ENCODE results near the gene MC3R.
"Not testable (repeated sequence)": the region's sequence is repeated elsewhere in the genome, so short reads cannot be mapped to it uniquely, and the experiment has no call there.

MC3R gene

GRCh38 chr20:56247954-56248782 lies at the start of gene MC3R:
Gene MC3R, plus strand, starts transcription at chr20:56248732. Its CDS starts 112 bp downstream, at chr20:56248844.
- FAIRE-seq (no peak), DNase-seq (ENCODE audit: insufficient read length, low spot score) (peak; percentile 19)
- no peak for TF ChIP-seq POLR2A (IDR thresholded peaks at IDR 0.05; ENCODE audit: low read depth, low read length)

DNA sequence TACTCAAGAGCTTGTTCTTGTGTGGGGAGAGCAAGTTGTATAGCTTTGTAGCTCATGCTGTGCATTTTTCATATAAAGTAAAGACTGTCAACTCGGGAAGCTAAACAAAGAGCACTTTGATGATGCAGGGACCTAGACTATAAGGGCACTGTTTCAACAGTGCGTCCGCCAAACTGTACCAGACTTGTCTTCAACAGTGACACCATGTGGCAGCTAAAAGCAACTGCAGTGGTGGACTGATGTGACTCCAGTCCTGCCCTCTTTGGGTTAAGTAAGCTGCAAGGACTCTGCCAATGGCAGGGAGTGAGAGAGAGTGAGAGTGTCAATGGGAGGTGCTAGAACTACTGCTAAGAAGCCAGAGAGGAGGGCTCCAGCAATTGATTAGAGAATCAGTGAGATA lies 48.1 kb upstream of the MC3R start:
- FAIRE-seq (no peak), DNase-seq (ENCODE audit: insufficient read length, low spot score) (peak; percentile 6)
- no peak for TF ChIP-seq POLR2A (IDR thresholded peaks at IDR 0.05; ENCODE audit: low read depth, low read length)

DNA sequence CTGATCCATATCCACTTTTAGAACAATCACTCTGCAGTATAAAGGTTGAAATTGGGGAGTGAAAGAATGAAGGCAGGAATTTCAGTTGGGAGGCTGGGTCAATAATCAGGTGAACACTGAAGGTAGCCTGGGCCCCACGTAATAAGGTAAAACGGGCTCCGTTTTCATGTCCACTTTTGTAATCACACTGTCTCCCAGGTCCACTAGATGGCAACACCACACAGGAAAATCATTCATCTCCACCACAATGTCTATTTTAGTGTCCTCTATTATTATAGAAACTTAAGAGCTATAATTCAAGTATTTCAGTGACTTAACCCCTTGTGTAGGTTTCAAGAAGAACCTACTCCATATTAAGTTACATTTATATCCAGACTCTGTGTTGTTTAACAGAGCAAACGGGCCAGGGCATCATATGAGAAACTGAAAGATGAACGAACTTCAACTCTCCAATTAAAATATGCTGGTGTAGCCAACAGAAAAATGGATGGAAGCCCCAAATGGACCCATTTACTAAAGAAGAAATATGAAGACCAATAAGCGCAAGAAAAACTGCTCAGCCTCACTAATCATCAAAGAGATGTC lies 45.9 kb upstream of the MC3R start:
- DNase-seq (ENCODE audit: insufficient read length, low spot score) (no peak), FAIRE-seq (no peak)
- no peak for TF ChIP-seq POLR2A (IDR thresholded peaks at IDR 0.05; ENCODE audit: low read depth, low read length)

DNA sequence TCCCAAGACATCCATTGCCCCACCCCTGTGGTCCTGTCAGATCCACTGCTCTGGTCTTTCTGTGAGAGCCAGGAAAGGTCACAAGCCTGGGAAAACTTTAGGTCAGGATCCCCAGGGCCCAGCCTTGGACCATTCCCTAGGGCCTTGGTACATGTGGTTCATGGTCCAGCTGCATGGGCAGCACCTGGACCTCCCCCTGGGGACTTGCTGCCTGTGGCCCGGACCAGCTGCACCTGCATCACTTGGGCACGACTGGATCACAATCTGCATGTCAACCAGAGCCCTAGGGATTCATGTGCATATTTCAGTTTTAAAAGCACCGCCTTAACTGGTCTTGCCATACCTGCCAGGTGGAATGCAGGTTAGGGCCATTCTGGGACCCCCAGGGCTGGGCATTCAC lies 44.3 kb upstream of the MC3R start:
- no peak for FAIRE-seq
- DNase-seq (ENCODE audit: insufficient read length, low spot score): no peak
- TF ChIP-seq POLR2A (IDR thresholded peaks at IDR 0.05; ENCODE audit: low read depth, low read length): no peak

- DNase-seq (ENCODE audit: insufficient read length, low spot score) (no peak), FAIRE-seq (no peak)
- no peak for TF ChIP-seq POLR2A (IDR thresholded peaks at IDR 0.05; ENCODE audit: low read depth, low read length)
These were observed 43.2 kb upstream of the MC3R start for GRCh38 chr20:56205346-56205745.

DNA sequence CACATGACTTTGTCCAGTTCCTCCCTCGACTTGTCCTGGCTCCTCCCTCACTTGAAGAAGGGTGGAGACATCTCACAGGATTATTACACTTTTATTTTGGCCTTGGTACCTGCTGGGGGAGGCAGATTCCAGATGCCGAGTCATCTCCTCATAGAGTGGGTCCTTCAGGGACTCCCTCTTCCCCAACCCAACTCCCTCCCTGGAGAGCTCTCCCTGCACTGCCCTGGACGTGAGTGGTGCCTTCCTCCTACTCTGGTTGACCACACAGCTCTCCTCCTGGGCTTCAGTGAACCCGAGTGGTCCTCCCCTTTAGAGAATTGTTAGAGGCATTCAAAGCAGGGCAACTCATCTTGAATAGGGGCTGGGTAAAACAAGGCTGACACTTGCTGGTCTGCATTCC lies 40.9 kb upstream of the MC3R start:
- TF ChIP-seq POLR2A (IDR thresholded peaks at IDR 0.05; ENCODE audit: low read depth, low read length): no peak
- FAIRE-seq: no peak
- DNase-seq (ENCODE audit: insufficient read length, low spot score): no peak

DNA sequence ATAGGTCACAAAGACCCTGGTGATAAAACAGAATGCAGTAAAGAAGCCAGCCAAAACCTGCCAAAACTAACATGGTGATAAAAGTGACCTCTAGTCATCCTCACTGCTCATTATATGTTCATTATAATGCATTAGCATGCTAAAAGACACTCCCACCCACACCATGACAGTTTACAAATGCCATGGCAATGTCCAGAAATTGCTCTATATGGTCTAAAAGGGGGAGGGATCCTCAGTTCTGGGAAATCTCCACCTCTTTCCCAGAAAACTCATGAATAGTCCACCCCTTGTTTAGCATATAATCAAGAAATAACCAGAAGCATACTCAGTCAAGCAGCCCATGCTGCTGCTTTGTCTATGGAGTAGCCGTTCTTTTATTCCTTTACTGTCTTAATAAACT lies 40.4 kb upstream of the MC3R start:
- no peak for FAIRE-seq
- TF ChIP-seq POLR2A (IDR thresholded peaks at IDR 0.05; ENCODE audit: low read depth, low read length): no peak

DNA sequence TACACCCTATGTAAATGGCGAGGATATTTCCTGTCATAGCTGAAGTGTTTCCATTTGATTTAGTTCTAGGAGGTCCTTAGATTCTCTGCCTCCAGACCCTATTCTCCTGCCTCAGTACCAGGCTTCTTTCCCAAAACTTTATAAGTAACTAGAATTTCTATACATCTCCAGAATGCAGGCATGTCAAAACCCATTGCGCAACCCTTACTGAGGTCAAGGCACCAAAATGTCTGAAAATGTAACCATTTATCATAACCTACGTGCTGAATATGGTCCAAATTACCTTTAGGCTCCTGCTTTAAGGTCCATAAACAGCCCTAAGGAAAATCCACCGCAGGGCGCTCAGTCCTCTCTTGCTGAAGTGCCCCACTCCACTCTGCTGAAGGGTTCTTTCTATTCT lies 37.5 kb upstream of the MC3R start:
- FAIRE-seq (no peak), DNase-seq (ENCODE audit: insufficient read length, low spot score) (no peak)
- no peak for TF ChIP-seq POLR2A (IDR thresholded peaks at IDR 0.05; ENCODE audit: low read depth, low read length)

More for the DNA sequence above, 40.4 kb upstream of the MC3R start:
- no peak for DNase-seq (ENCODE audit: insufficient read length, low spot score)

GRCh38 chr20:56212091-56212490 lies 36.4 kb upstream of the MC3R start:
- FAIRE-seq (no peak), DNase-seq (ENCODE audit: insufficient read length, low spot score) (no peak)
- no peak for TF ChIP-seq POLR2A (IDR thresholded peaks at IDR 0.05; ENCODE audit: low read depth, low read length)

- TF ChIP-seq POLR2A (IDR thresholded peaks at IDR 0.05; ENCODE audit: low read depth, low read length): no peak
- FAIRE-seq (no peak), DNase-seq (ENCODE audit: insufficient read length, low spot score) (no peak)
These were observed 35.2 kb upstream of the MC3R start for GRCh38 chr20:56213321-56213720.

DNA sequence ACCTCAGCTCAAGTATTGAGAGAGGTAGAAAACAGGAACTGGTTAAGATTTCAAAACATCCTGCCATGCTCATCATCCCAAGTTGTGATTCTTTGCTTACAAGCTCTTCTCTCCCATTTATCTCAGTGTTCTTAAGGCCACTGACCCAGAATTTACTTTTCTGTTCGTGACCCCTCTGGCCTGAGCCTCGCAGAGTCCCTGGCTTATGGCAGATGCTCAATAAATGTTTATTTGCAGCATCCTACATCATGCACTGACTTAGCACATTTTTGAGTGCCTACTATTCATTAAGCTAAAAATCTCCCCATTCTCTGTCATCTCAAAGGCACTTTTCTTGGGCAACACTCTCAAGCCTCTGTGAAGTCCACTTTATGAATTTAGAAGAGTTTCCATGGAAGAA lies 33.4 kb upstream of the MC3R start:
- no peak for DNase-seq (ENCODE audit: insufficient read length, low spot score)
- TF ChIP-seq POLR2A (IDR thresholded peaks at IDR 0.05; ENCODE audit: low read depth, low read length): no peak
- no peak for FAIRE-seq

DNA sequence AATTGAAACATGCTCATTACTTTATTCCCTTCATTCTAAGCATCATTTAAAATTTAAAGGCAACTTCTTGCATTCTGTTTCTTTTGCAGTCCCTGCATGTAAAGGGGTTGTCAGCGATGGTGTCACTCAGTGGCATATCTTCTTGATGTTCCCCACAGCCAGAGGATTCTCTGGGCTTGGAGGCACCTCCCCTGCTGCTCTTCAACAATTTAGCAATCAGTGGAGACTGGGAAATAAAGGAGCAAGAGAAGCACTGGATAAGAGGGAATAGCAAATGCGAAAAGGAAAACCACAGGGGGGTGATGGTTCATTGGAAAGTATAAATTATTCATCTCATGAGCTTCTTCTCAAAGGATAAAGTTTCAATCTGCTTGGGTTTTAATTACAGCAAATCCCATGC lies 30.7 kb upstream of the MC3R start:
- FAIRE-seq (no peak), DNase-seq (ENCODE audit: insufficient read length, low spot score) (no peak)
- TF ChIP-seq POLR2A (IDR thresholded peaks at IDR 0.05; ENCODE audit: low read depth, low read length): no peak

DNA sequence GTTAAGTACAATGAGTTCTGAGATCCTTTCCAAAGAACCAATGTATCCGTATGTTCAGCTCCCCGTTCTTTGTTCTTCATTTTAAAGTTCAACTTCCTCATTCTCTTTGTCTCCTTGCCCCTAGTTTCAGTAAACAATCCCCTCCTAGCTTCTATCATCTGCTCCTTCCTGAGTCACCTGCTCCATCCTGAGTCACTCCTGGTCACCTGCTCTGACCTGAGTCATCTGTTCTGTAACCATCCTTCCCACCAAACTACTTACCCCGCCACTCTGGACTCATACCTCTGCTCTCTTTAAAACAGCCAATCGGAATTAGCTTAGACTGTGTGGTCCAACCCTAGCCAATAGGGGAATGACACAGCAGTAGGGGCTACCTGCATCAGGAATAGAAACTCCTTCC lies 27.3 kb upstream of the MC3R start:
- not testable (repeated sequence) for FAIRE-seq; DNase-seq (ENCODE audit: insufficient read length, low spot score)

GRCh38 chr20:56222201-56222600 lies 26.3 kb upstream of the MC3R start:
- TF ChIP-seq POLR2A (IDR thresholded peaks at IDR 0.05; ENCODE audit: low read depth, low read length): no peak
- DNase-seq (ENCODE audit: insufficient read length, low spot score) (no peak), FAIRE-seq (no peak)

DNA sequence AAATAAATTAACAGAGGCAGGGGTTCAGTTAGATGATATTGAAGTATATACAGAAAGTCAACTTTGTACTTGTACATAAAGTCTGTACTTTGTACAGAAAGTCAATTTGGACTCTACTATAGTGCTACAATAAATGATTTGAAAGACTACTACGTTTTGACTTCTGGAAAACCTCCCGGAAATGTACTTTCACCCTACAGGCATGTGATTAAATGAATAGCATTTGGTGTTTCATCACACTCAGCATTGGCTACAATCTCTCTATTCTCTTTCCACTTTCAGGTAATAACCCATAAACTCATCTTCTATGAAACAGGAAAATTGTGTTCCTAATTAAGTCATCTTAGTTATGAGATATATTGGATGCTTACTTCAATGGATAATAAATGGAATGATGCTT lies 25.6 kb upstream of the MC3R start:
- TF ChIP-seq POLR2A (IDR thresholded peaks at IDR 0.05; ENCODE audit: low read depth, low read length): no peak
- no peak for DNase-seq (ENCODE audit: insufficient read length, low spot score)
- FAIRE-seq: no peak
